Thyroid gland (tissue), 4 donors: ENCODE measurements around the gene PRR12.

Source experiments
- POLR2A ChIP-seq, 2 donors: fragments of 450-650 bp; IDR thresholded peaks; one replicate each; pipeline ENCODE4 v1.6.1; 2017; ENCODE audit warnings: antibody characterized with exemption in 2 of 2, mild to moderate bottlenecking in 2 of 2, moderate library complexity in 1 of 2
- TF ChIP-seq, protein P1 (sequence below), 6 experiments: fragments of 200-600 bp in 3 of 6; fragments of 450-650 bp in 3 of 6; sonication (generic) in 3 of 6; IDR thresholded peaks; one replicate each; pipeline ENCODE4 v1.5.1; 2016 to 2019; ENCODE audit warnings: antibody characterized with exemption in 6 of 6, mild to moderate bottlenecking in 2 of 6, inconsistent platforms in 1 of 6, moderate library complexity in 1 of 6

DNA sequence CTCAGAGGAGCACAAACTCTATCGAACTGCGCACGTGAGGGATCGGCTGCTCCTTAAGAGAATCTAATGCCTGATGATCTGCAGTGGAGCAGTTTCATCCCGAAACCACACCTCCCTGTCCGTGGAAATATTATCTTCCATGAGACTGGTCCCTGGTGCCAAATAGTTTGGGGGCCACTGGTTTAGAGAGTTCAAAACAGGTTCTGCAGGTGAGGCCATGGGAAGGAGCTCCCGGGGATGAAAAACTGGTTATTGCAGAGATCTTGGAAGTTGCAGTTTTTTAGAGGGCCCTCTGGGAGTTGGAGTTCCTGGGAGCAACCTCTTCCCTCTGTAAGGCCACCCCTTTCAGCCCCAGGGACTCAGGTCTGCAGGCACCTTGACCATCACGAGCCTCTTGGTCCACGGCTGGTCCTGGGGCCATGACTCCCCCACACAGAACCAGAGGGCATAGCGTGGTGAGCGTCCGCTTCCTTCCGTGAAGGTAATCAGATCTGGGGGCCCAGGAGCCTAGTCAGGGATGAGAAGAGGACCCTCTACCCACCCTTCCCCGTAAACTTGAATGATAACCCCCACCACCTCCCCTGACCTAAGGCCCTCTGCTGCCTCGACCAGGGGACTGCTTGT is 69.5 kb downstream of the PRR12 start:
- TF ChIP-seq, protein P1, sequence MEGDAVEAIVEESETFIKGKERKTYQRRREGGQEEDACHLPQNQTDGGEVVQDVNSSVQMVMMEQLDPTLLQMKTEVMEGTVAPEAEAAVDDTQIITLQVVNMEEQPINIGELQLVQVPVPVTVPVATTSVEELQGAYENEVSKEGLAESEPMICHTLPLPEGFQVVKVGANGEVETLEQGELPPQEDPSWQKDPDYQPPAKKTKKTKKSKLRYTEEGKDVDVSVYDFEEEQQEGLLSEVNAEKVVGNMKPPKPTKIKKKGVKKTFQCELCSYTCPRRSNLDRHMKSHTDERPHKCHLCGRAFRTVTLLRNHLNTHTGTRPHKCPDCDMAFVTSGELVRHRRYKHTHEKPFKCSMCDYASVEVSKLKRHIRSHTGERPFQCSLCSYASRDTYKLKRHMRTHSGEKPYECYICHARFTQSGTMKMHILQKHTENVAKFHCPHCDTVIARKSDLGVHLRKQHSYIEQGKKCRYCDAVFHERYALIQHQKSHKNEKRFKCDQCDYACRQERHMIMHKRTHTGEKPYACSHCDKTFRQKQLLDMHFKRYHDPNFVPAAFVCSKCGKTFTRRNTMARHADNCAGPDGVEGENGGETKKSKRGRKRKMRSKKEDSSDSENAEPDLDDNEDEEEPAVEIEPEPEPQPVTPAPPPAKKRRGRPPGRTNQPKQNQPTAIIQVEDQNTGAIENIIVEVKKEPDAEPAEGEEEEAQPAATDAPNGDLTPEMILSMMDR (IDR thresholded peaks at IDR 0.05): no peak
- no peak for TF ChIP-seq POLR2A (IDR thresholded peaks at IDR 0.05)
